ENCODE results near the gene CEBPA.

The CEBPA gene

GRCh38 chr19:33302175-33302973 is at the start of gene CEBPA:
TSS of gene CEBPA (minus strand) at chr19:33302534. CDS start at chr19:33302414, 120 bp downstream.
- DNase-seq = peak; percentile 97

GRCh38 chr19:33350538-33351309 is 48.4 kb upstream of the CEBPA start:
- DNase-seq = no peak

GRCh38 chr19:33349319-33350289 is 47.3 kb upstream of the CEBPA start:
- no peak for DNase-seq

GRCh38 chr19:33348301-33349010 is 46.1 kb upstream of the CEBPA start:
- no peak for DNase-seq

GRCh38 chr19:33347300-33347699 is 45.0 kb upstream of the CEBPA start:
- no peak for DNase-seq

- no peak for DNase-seq
Observed at GRCh38 chr19:33346665-33347064, 44.3 kb upstream of the CEBPA start.

- DNase-seq = no peak
Observed at GRCh38 chr19:33345163-33345562, 42.8 kb upstream of the CEBPA start.

GRCh38 chr19:33344573-33344925 is 42.2 kb upstream of the CEBPA start:
- no peak for DNase-seq

GRCh38 chr19:33343859-33344572 is 41.7 kb upstream of the CEBPA start:
- peak; percentile 82 for DNase-seq

GRCh38 chr19:33343301-33343700 is 41.0 kb upstream of the CEBPA start:
- no peak for DNase-seq

- no peak for DNase-seq
Observed at GRCh38 chr19:33340991-33341390, 38.7 kb upstream of the CEBPA start.

- DNase-seq = no peak
Observed at GRCh38 chr19:33339016-33339984, 37.0 kb upstream of the CEBPA start.

GRCh38 chr19:33335446-33335845 is 33.1 kb upstream of the CEBPA start:
- no peak for DNase-seq

- DNase-seq = no peak
Observed at GRCh38 chr19:33334271-33334670, 31.9 kb upstream of the CEBPA start.

- DNase-seq = no peak
Observed at GRCh38 chr19:33333642-33334041, 31.3 kb upstream of the CEBPA start.

GRCh38 chr19:33333151-33333550 is 30.8 kb upstream of the CEBPA start:
- no peak for DNase-seq

- DNase-seq = no peak
Observed at GRCh38 chr19:33332248-33332647, 29.9 kb upstream of the CEBPA start.

GRCh38 chr19:33329736-33330135 is 27.4 kb upstream of the CEBPA start:
- no peak for DNase-seq

- no peak for DNase-seq
Observed at GRCh38 chr19:33329060-33329459, 26.7 kb upstream of the CEBPA start.

- no peak for DNase-seq
Observed at GRCh38 chr19:33325920-33326319, 23.6 kb upstream of the CEBPA start.

- no peak for DNase-seq
Observed at GRCh38 chr19:33324628-33325027, 22.3 kb upstream of the CEBPA start.

All from NCI-H2227 treated with DMSO at 0.1 percent for 48 hours (cell line).